CD4-positive, alpha-beta memory T cell (primary cell): ENCODE results near the gene RBM20. TPM values are rescaled to one million over a fixed set of nuclear protein-coding genes. Genes with fewer than 3 reads are reported as not detected.

ENCODE experiments used
- CTCF ChIA-PET: fragments of 350-600 bp; sonication (Branson Sonifier 250); formaldehyde crosslinking; loops from one replicate; lab custom pipeline; 2021; ENCODE audit warnings: inconsistent platforms; ENCODE audit not compliant: partially characterized antibody; lab: Charles Lee
- POLR2A ChIA-PET: fragments of 350-600 bp; sonication (Branson Sonifier 250); formaldehyde crosslinking; loops from one replicate; lab custom pipeline; 2021; ENCODE audit not compliant: partially characterized antibody; lab: Charles Lee
- DNase-seq, 5 donors: peaks; one replicate each; pipeline versions ENCODE4 v3.0.0 to v3.0.0-alpha.2; 2020 to 2022; ENCODE audit warnings: mixed read lengths in 1 of 5
- H3K27ac ChIP-seq: one replicate; pipeline ENCODE4 v1.7.0; 2013; ENCODE audit warnings: low read depth, low read length
- H3K27me3 ChIP-seq: 2 replicates; pipeline ENCODE4 v1.7.0; 2013; ENCODE audit warnings: mild to moderate bottlenecking, low read length, moderate library complexity; ENCODE audit not compliant: insufficient read depth
- H3K36me3 ChIP-seq: 2 replicates; pipeline ENCODE4 v1.7.0; 2013; ENCODE audit warnings: mild to moderate bottlenecking, low read length, moderate library complexity; ENCODE audit not compliant: insufficient read depth
- H3K4me1 ChIP-seq: 2 replicates; pipeline ENCODE4 v1.7.0; 2013; ENCODE audit warnings: mild to moderate bottlenecking, low read length, moderate library complexity; ENCODE audit not compliant: insufficient read depth
- H3K4me3 ChIP-seq, 2 donors: one replicate each; pipeline ENCODE4 v1.7.0; 2013; ENCODE audit warnings: low read length in 2 of 2, mild to moderate bottlenecking in 1 of 2
- H3K9me3 ChIP-seq, 2 donors: one replicate each; pipeline ENCODE4 v1.7.0; 2013; ENCODE audit warnings: low read length in 2 of 2, control low read depth in 1 of 2; ENCODE audit not compliant: control insufficient read depth in 1 of 2
- H3K27ac Mint-ChIP-seq, 7 donors: one replicate each; pipeline ENCODE4 v1.8.0; 2020 to 2021; ENCODE audit warnings: mixed read lengths in 7 of 7, mild to moderate bottlenecking in 6 of 7, inconsistent platforms in 3 of 7, moderate library complexity in 3 of 7
- H3K27me3 Mint-ChIP-seq, 2 donors: one replicate each; pipeline ENCODE4 v1.8.0; 2020 to 2021; ENCODE audit warnings: mixed read lengths in 2 of 2
- H3K36me3 Mint-ChIP-seq, 2 donors: one replicate each; pipeline ENCODE4 v1.8.0; 2020 to 2021; ENCODE audit warnings: mixed read lengths in 2 of 2, inconsistent platforms in 1 of 2, mild to moderate bottlenecking in 1 of 2
- H3K4me1 Mint-ChIP-seq, 4 donors: one replicate each; pipeline ENCODE4 v1.8.0; 2020 to 2021; ENCODE audit warnings: mixed read lengths in 4 of 4, mild to moderate bottlenecking in 1 of 4
- H3K4me3 Mint-ChIP-seq, 8 donors: one replicate each; pipeline ENCODE4 v1.8.0; 2020 to 2021; ENCODE audit warnings: mixed read lengths in 8 of 8, mild to moderate bottlenecking in 7 of 8, moderate library complexity in 6 of 8, inconsistent platforms in 3 of 8
- H3K9me3 Mint-ChIP-seq, 8 donors: one replicate each; pipeline ENCODE4 v1.8.0; 2020 to 2021; ENCODE audit warnings: mixed read lengths in 8 of 8, mild to moderate bottlenecking in 5 of 8, inconsistent platforms in 3 of 8, moderate library complexity in 1 of 8
- intact Hi-C: fragments of 100-400 bp; cut with micrococcal nuclease; formaldehyde crosslinking; loops from one replicate; pipeline ENCODE4 v1.15.1; 2023
- polyA plus RNA-seq, 2 donors: library from polyadenylated mRNA; unstranded; fragments of 300-500 nt; fragmentation: Illumina TruSeq; gene quantifications; one replicate each; pipeline ENCODE4 v1.2.3, GENCODE V29; 2021
- total RNA-seq, 2 experiments: library from RNA; stranded (reverse); gene quantifications; one replicate each; pipeline ENCODE4 v1.2.3, GENCODE V29; 2021

RBM20 gene
- total and polyA plus RNA-seq, 4 experiments from 2014 or later = 0.03 TPM; not detected in 3

DNA sequence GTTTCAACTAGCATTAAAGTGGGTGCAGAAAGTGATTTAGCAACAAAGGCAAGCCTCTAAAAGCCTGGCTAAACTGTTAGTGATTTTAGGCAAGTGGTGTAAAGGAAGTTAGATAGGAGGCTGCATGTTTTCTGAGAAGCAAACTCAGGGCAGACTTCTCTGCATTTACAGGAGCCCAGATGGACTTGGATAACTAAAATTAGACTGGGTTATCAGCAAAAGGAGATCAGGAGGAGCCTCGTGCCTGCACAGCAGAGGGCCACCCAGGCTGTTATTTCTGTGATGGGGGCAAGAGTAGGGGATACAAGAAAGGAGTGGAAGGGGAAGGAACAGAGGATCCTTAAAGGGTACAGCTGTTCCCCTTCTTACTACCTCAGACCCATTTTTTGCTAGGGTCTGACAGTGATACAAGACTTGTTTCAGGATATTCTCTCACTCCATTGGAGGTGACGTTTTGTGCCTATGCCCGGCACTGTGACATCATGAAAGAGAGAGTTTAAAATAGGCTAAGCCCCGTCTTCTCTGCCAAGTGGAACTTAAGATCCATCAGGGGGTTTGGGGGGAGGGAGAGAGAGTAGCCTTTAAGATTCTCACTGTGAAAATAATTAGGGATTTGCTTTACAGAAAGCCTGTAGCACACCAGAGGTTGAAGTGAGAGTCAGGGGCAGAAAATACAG lies 178.0 kb downstream of the RBM20 start:
- ChIA-PET CTCF (interaction anchor here (1.4 to 1.6 kb wide), 2 partner anchors 9 to 12 kb away, joined by 3 to 4 read pairs; no protein-coding TSS in a partner anchor), POLR2A (interaction anchor here (1.0 kb wide), 1 partner anchor 20 kb away, joined by 3 read pairs; no protein-coding TSS in a partner anchor)
- no peak for DNase-seq
- H3K4me3 Mint-ChIP-seq = no peak overlapping the region
- peak overlapping the region in 5 of 7 donors; percentile 15 to 89 (median 73) for H3K27ac Mint-ChIP-seq
- H3K9me3 Mint-ChIP-seq = no peaks in the 10 kb centered on the region
- H3K27me3 Mint-ChIP-seq = no peaks in the 10 kb centered on the region
- Histone ChIP-seq H3K36me3 (no peaks in the 10 kb centered on the region), H3K27me3 (no peaks in the 10 kb centered on the region), H3K9me3 (no peaks in the 10 kb centered on the region), H3K4me1 (no peaks in the 10 kb centered on the region), H3K4me3 (no peak overlapping the region), H3K27ac (no peak overlapping the region)
- H3K36me3 Mint-ChIP-seq = no peaks in the 10 kb centered on the region
- intact Hi-C loops = no loop called here
- peaks cover 8 to 24% (median 9%) of the 10 kb centered on the region in 4 donors for H3K4me1 Mint-ChIP-seq

GRCh38 chr10:110822712-110823311 lies 178.7 kb downstream of the RBM20 start:
- no peak for DNase-seq
- Mint-ChIP-seq H3K27me3 (no peaks in the 10 kb centered on the region), H3K9me3 (no peaks in the 10 kb centered on the region), H3K36me3 (no peaks in the 10 kb centered on the region), H3K4me3 (no peak overlapping the region), H3K27ac (peak overlapping the region in 2 of 7 donors; percentile 53 to 63), H3K4me1 (peaks cover 4 to 18% (median 5%) of the 10 kb centered on the region in 4 donors)
- H3K9me3 ChIP-seq = no peaks in the 10 kb centered on the region
- H3K4me1 ChIP-seq = no peaks in the 10 kb centered on the region
- H3K27me3 ChIP-seq = no peaks in the 10 kb centered on the region
- no peak overlapping the region for H3K27ac ChIP-seq
- intact Hi-C loops = no loop called here
- H3K36me3 ChIP-seq = no peaks in the 10 kb centered on the region
- H3K4me3 ChIP-seq = no peak overlapping the region
- CTCF ChIA-PET = interaction anchor here (0.7 to 1.6 kb wide), 3 partner anchors 10 to 49 kb away, joined by 3 to 4 read pairs (median 3); no protein-coding TSS in a partner anchor
- POLR2A ChIA-PET = interaction anchor here (0.8 to 1.0 kb wide), 2 partner anchors 21 to 35 kb away, joined by 3 read pairs; no protein-coding TSS in a partner anchor

DNA sequence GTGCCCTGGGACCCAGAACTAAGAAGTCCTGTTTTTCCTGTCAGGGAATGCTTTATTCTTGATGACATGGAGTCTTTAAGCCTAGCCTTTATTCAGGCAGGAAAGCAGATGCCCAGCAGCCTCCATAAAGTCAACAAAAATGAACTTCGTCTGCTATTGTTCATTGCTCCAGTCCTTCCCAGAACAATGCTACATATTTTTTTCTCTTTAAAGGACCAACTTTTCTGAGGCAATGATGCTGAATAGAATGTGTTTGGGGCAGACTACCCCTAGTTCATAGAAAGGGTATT lies 180.0 kb downstream of the RBM20 start:
- H3K27ac Mint-ChIP-seq = peak overlapping the region in 1 of 7 donors; percentile 3
- no peak for DNase-seq
- H3K9me3 ChIP-seq = no peaks in the 10 kb centered on the region
- H3K4me3 Mint-ChIP-seq = no peak overlapping the region
- intact Hi-C loops = no loop called here
- no peaks in the 10 kb centered on the region for H3K4me1 ChIP-seq
- H3K27ac ChIP-seq = no peak overlapping the region
- no peaks in the 10 kb centered on the region for H3K36me3 ChIP-seq
- CTCF ChIA-PET = no interaction called here
- POLR2A ChIA-PET = no interaction called here
- H3K27me3 ChIP-seq = no peaks in the 10 kb centered on the region
- H3K27me3 Mint-ChIP-seq = no peaks in the 10 kb centered on the region
- peaks cover 4 to 11% (median 5%) of the 10 kb centered on the region in 4 donors for H3K4me1 Mint-ChIP-seq
- H3K4me3 ChIP-seq = no peak overlapping the region
- H3K9me3 Mint-ChIP-seq = no peaks in the 10 kb centered on the region
- no peaks in the 10 kb centered on the region for H3K36me3 Mint-ChIP-seq

GRCh38 chr10:110824660-110825059 lies 180.5 kb downstream of the RBM20 start:
- no peaks in the 10 kb centered on the region for H3K9me3 Mint-ChIP-seq
- Histone ChIP-seq H3K27ac (no peak overlapping the region), H3K4me3 (no peak overlapping the region), H3K27me3 (no peaks in the 10 kb centered on the region), H3K36me3 (no peaks in the 10 kb centered on the region), H3K9me3 (no peaks in the 10 kb centered on the region), H3K4me1 (no peaks in the 10 kb centered on the region)
- H3K4me1 Mint-ChIP-seq = peaks cover 4 to 8% (median 5%) of the 10 kb centered on the region in 4 donors
- no peak for DNase-seq
- ChIA-PET POLR2A (no interaction called here), CTCF (no interaction called here)
- H3K27ac Mint-ChIP-seq = peak overlapping the region in 2 of 7 donors; percentile 3 to 16
- no peaks in the 10 kb centered on the region for H3K27me3 Mint-ChIP-seq
- no peak overlapping the region for H3K4me3 Mint-ChIP-seq
- H3K36me3 Mint-ChIP-seq = no peaks in the 10 kb centered on the region
- intact Hi-C loops = no loop called here

GRCh38 chr10:110825508-110825907 lies 181.4 kb downstream of the RBM20 start:
- Histone ChIP-seq H3K27me3 (no peaks in the 10 kb centered on the region), H3K27ac (no peak overlapping the region), H3K4me3 (no peak overlapping the region), H3K4me1 (no peaks in the 10 kb centered on the region), H3K9me3 (no peaks in the 10 kb centered on the region), H3K36me3 (no peaks in the 10 kb centered on the region)
- ChIA-PET CTCF (no interaction called here), POLR2A (interaction anchor here (0.6 to 0.9 kb wide), 2 partner anchors 8 to 243 kb away, joined by 3 to 4 read pairs; no protein-coding TSS in a partner anchor)
- Mint-ChIP-seq H3K27ac (no peak overlapping the region), H3K27me3 (no peaks in the 10 kb centered on the region), H3K36me3 (no peaks in the 10 kb centered on the region), H3K4me1 (peaks cover 4 to 8% (median 5%) of the 10 kb centered on the region in 4 donors), H3K9me3 (no peaks in the 10 kb centered on the region), H3K4me3 (no peak overlapping the region)
- no peak for DNase-seq
- intact Hi-C loops = no loop called here

- Histone ChIP-seq H3K4me3 (no peak overlapping the region), H3K27me3 (no peaks in the 10 kb centered on the region), H3K27ac (no peak overlapping the region), H3K9me3 (no peaks in the 10 kb centered on the region), H3K36me3 (no peaks in the 10 kb centered on the region), H3K4me1 (no peaks in the 10 kb centered on the region)
- Mint-ChIP-seq H3K4me1 (peaks cover 0 to 2% (median under 1%) of the 10 kb centered on the region in 4 donors), H3K36me3 (no peaks in the 10 kb centered on the region), H3K27ac (no peak overlapping the region), H3K4me3 (no peak overlapping the region), H3K27me3 (no peaks in the 10 kb centered on the region), H3K9me3 (no peaks in the 10 kb centered on the region)
- no peak for DNase-seq
- intact Hi-C loops = no loop called here
- ChIA-PET POLR2A (interaction anchor here (1.4 kb wide), 1 partner anchor 45 kb away, joined by 4 read pairs; no protein-coding TSS in a partner anchor), CTCF (no interaction called here)
These were observed 183.3 kb downstream of the RBM20 start for GRCh38 chr10:110827410-110827809.

DNA sequence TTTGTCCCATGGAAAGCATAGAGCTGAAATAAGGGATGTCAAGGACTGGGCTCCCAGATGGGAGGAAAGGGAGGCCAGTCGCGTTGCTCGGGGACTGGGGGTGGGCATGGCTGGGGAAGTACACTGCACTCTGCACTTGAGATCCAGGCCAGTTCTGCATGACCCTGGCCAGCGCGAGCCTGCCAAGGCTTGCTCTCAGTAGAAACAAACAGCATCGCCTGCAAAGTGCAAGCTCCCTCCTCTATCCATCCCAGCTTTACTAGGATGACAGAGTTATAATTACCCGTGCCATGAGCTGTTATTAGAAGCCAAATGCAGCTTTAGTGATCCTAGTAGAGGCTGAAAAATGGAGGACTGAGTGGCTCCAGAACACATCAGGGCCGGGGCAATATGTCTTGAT lies 183.7 kb downstream of the RBM20 start:
- Mint-ChIP-seq H3K27ac (peak overlapping the region in 1 of 7 donors; percentile 12), H3K36me3 (no peaks in the 10 kb centered on the region), H3K4me3 (no peak overlapping the region), H3K27me3 (no peaks in the 10 kb centered on the region), H3K4me1 (peaks cover 0 to 2% (median 0%) of the 10 kb centered on the region in 4 donors), H3K9me3 (no peaks in the 10 kb centered on the region)
- POLR2A ChIA-PET = interaction anchor here (0.8 to 2.0 kb wide), 4 partner anchors 16 to 45 kb away, joined by 3 to 7 read pairs (median 4); no protein-coding TSS in a partner anchor
- CTCF ChIA-PET = no interaction called here
- Histone ChIP-seq H3K36me3 (no peaks in the 10 kb centered on the region), H3K4me3 (no peak overlapping the region), H3K4me1 (no peaks in the 10 kb centered on the region), H3K9me3 (no peaks in the 10 kb centered on the region), H3K27me3 (no peaks in the 10 kb centered on the region), H3K27ac (no peak overlapping the region)
- intact Hi-C loops = no loop called here
- DNase-seq = no peak
